B cell (primary cell): ENCODE measurements around the gene SYNJ2. TPM values are rescaled to one million over a fixed set of nuclear protein-coding genes. Genes with fewer than 3 reads are reported as not detected.

ENCODE experiments used
- ATAC-seq: fragments of 200-7000 bp; cut with Tn5 transposase; one replicate; pipeline ENCODE4 v1.10.0; 2021; ENCODE audit warnings: low read depth, mild to moderate bottlenecking, moderate number of reproducible peaks, moderate library complexity
- CTCF ChIA-PET: fragments of 350-600 bp; sonication (Branson Sonifier 250); formaldehyde crosslinking; loops from one replicate; lab custom pipeline; 2021; ENCODE audit warnings: antibody characterized with exemption, inconsistent platforms; lab: Charles Lee
- POLR2A ChIA-PET: fragments of 350-600 bp; sonication (Branson Sonifier 250); formaldehyde crosslinking; loops from one replicate; lab custom pipeline; 2021; ENCODE audit warnings: antibody characterized with exemption; lab: Charles Lee
- DNase-seq: peaks from one replicate; pipeline ENCODE4 v3.0.0; 2013
- H2AFZ ChIP-seq: 2 replicates; pipeline ENCODE4 v1.6.1; 2012; ENCODE audit warnings: mild to moderate bottlenecking, low read depth, low read length; ENCODE audit not compliant: insufficient read depth, poor library complexity, severe bottlenecking
- H3K27ac ChIP-seq, 2 donors: 1 replicate in 1 of 2; 2 replicates in 1 of 2; pipeline ENCODE4 v1.5.1; 2012 to 2013; ENCODE audit warnings: low read length in 2 of 2, mild to moderate bottlenecking in 2 of 2, moderate library complexity in 1 of 2
- H3K27me3 ChIP-seq, 4 experiments: fragments of 200-600 bp in 1 of 4; sonication (generic) in 1 of 4; replicated peaks in 1 of 4; 1 replicate in 2 of 4; 2 replicates in 2 of 4; pipeline versions ENCODE4 v1.6.1 to v1.7.0; 2013 to 2016; ENCODE audit warnings: low read length in 3 of 4, mild to moderate bottlenecking in 2 of 4, mixed read lengths in 1 of 4, moderate library complexity in 1 of 4; ENCODE audit not compliant: insufficient read depth in 4 of 4, control insufficient read depth in 3 of 4; ENCODE audit errors: control extremely low read depth in 1 of 4
- H3K36me3 ChIP-seq, 2 experiments: replicated peaks in 1 of 2; 1 replicate in 1 of 2; 2 replicates in 1 of 2; pipeline versions ENCODE4 v1.6.1 to v1.7.1; 2013; ENCODE audit warnings: low read length in 1 of 2; ENCODE audit not compliant: insufficient read depth in 2 of 2, control insufficient read depth in 1 of 2; ENCODE audit errors: control extremely low read depth in 1 of 2, extremely low read depth in 1 of 2
- H3K4me1 ChIP-seq, 2 donors: fragments of 200-600 bp in 1 of 2; sonication (generic) in 1 of 2; 1 replicate in 1 of 2; 2 replicates in 1 of 2; pipeline versions ENCODE4 v1.5.1 to v1.6.1; 2013 to 2017; ENCODE audit warnings: low read length in 2 of 2; ENCODE audit not compliant: control insufficient read depth in 2 of 2, insufficient read depth in 2 of 2
- H3K4me2 ChIP-seq: replicated peaks from 2 replicates; pipeline ENCODE3; 2012; ENCODE audit warnings: mild to moderate bottlenecking, low read depth, low read length; ENCODE audit not compliant: poor library complexity, severe bottlenecking
- H3K4me3 ChIP-seq, 5 experiments: fragments of 200-600 bp in 1 of 5; sonication (generic) in 1 of 5; 1 replicate in 3 of 5; 2 replicates in 2 of 5; pipeline versions ENCODE4 v1.5.1 to v1.7.0; 2011 to 2016; ENCODE audit warnings: low read length in 4 of 5, mild to moderate bottlenecking in 4 of 5, low read depth in 2 of 5, control low read depth in 1 of 5, moderate library complexity in 1 of 5; ENCODE audit not compliant: insufficient read depth in 1 of 5; ENCODE audit errors: control extremely low read depth in 1 of 5, extremely low read depth in 1 of 5
- H3K79me2 ChIP-seq: fragments of 200-600 bp; sonication (generic); one replicate; pipeline ENCODE4 v1.6.0; 2016; ENCODE audit warnings: low read length; ENCODE audit not compliant: control insufficient read depth, insufficient read depth
- H3K9ac ChIP-seq: fragments of 200-600 bp; sonication (generic); 2 replicates; pipeline ENCODE4 v1.6.1; 2017; ENCODE audit warnings: mild to moderate bottlenecking, low read length, moderate library complexity
- H3K9me3 ChIP-seq, 3 donors: one replicate each; pipeline versions ENCODE4 v1.6.1 to v1.7.1; 2013; ENCODE audit warnings: low read length in 2 of 3; ENCODE audit not compliant: control insufficient read depth in 2 of 3, insufficient read depth in 1 of 3; ENCODE audit errors: control extremely low read depth in 1 of 3
- H4K20me1 ChIP-seq: 2 replicates; pipeline ENCODE4 v1.6.0; 2012; ENCODE audit warnings: mild to moderate bottlenecking, low read length; ENCODE audit not compliant: insufficient read depth, control insufficient read depth, poor library complexity, severe bottlenecking
- H3K27ac Mint-ChIP-seq: one replicate; pipeline ENCODE4 v1.8.0; 2021; ENCODE audit warnings: mixed read lengths
- H3K27me3 Mint-ChIP-seq: one replicate; pipeline ENCODE4 v1.8.0; 2021; ENCODE audit warnings: mixed read lengths
- H3K4me1 Mint-ChIP-seq: one replicate; pipeline ENCODE4 v1.8.0; 2021; ENCODE audit warnings: mixed read lengths
- H3K4me3 Mint-ChIP-seq: one replicate; pipeline ENCODE4 v1.8.0; 2021; ENCODE audit warnings: mixed read lengths
- H3K9me3 Mint-ChIP-seq: one replicate; pipeline ENCODE4 v1.8.0; 2022; ENCODE audit warnings: mixed read lengths; ENCODE audit not compliant: insufficient read depth
- EZH2 ChIP-seq: IDR thresholded peaks from 2 replicates; pipeline ENCODE4 v1.6.1; 2012; ENCODE audit warnings: borderline replicate concordance, low read depth, mild to moderate bottlenecking, moderate library complexity, low read length; ENCODE audit not compliant: insufficient read depth, poor library complexity, severe bottlenecking
- WGBS: methylation state at CpG from one replicate; pipeline ENCODE4 v1.1.5; 2013; ENCODE audit warnings: missing lambda C conversion rate; ENCODE audit not compliant: insufficient coverage; 5-methylcytosine and 5-hydroxymethylcytosine counted together
- intact Hi-C: fragments of 100-400 bp; cut with micrococcal nuclease; formaldehyde crosslinking; loops from one replicate; pipeline ENCODE4 v1.10.0; 2022
- polyA plus RNA-seq: library from polyadenylated mRNA; depleted of rRNA; stranded (reverse); fragments of >200 nt; gene quantifications from 2 replicates; pipeline ENCODE4 v1.2.3, GENCODE V29; 2012
- total RNA-seq, 2 donors: library from RNA; stranded (reverse); fragments of 120-200 nt in 1 of 2; gene quantifications; 1 replicate in 1 of 2; 2 replicates in 1 of 2; pipeline versions ENCODE4 v1.2.3 to v1.2.4, GENCODE V29; 2013 to 2022
- TF ChIP-seq, protein P1 (sequence below): fragments of 200-600 bp; IDR thresholded peaks from one replicate; pipeline ENCODE4 v1.8.0; 2022; ENCODE audit warnings: antibody characterized with exemption, mild to moderate bottlenecking

Gene SYNJ2
- total and polyA plus RNA-seq, 2 donors (not counting 1 experiment from before 2014, with no cell fraction given) = 5.2 to 11.4 TPM

DNA sequence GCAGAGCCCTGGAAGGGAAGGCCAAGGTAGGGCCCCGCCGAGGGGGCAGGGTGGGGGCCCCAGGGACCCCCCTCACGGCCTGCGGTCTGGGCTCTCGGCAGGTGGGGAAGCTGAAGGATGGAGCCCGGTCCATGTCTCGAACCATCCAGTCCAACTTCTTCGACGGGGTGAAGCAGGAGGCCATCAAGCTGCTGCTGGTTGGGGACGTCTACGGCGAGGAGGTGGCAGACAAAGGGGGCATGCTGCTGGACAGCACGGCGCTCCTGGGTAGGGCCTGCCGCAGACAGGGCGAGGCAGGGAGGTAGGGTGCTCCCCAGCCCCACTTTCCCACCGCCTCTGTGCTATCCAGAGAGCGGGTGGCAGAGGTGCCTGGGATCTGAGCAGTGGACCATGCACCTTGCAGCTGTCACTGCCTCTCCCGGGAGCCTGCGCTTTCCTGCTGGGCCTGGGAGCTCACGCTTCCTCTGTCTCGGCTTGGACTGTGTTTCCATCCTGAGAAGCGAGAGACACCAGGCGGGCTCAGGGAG is 83.1 kb downstream of the SYNJ2 start:
- POLR2A ChIA-PET = no interaction called here
- no peak overlapping the region for H3K9ac ChIP-seq

DNA sequence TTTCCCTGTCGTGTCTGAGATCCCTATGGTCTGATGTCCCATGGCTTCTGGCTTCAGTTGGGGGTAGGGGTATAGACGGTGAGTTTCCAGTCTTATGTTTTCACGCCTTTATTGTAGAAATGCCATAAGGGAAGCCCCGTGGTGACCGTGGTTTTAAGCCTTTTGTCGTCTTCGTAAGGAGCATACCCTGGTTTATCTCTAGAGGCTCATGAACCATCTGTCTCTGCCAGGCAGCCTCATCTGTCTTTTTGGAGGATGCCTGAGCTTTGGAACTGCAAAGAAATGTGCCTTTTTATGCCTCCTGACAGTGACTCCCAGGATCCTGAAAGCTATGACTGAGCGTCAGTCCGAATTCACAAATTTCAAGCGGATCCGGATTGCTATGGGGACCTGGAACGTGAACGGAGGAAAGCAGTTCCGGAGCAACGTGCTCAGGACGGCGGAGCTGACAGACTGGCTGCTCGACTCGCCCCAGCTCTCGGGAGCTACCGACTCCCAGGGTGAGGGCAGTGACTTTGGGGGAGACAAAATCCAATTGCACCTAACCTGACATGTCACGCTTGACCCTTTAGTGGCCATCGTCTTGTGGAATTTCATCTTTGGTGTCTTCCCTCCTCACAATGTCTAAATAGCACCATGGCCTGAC is 84.6 kb downstream of the SYNJ2 start:
- Histone ChIP-seq H3K9me3 (peaks cover 0 to 3% (median 0%) of the 10 kb centered on the region in 3 donors), H3K4me3 (no peak overlapping the region), H3K79me2 (no peaks in the 10 kb centered on the region), H3K27ac (no peak overlapping the region), H3K9ac (no peak overlapping the region), H3K36me3 (peaks cover 0 to 27% of the 10 kb centered on the region in 2 experiments), H3K27me3 (no peaks in the 10 kb centered on the region), H2AFZ (no peak overlapping the region), H3K4me1 (no peaks in the 10 kb centered on the region), H3K4me2 (no peak overlapping the region), H4K20me1 (no peaks in the 10 kb centered on the region)
- no peak overlapping the region for H3K4me3 Mint-ChIP-seq
- H3K27ac Mint-ChIP-seq = no peak overlapping the region
- intact Hi-C loops = no loop called here
- DNase-seq = no peak
- 91% methylated on average over 23 of the region's 23 CpGs for WGBS
- no peaks in the 10 kb centered on the region for H3K4me1 Mint-ChIP-seq
- no peak for TF ChIP-seq EZH2
- TF ChIP-seq, protein P1, sequence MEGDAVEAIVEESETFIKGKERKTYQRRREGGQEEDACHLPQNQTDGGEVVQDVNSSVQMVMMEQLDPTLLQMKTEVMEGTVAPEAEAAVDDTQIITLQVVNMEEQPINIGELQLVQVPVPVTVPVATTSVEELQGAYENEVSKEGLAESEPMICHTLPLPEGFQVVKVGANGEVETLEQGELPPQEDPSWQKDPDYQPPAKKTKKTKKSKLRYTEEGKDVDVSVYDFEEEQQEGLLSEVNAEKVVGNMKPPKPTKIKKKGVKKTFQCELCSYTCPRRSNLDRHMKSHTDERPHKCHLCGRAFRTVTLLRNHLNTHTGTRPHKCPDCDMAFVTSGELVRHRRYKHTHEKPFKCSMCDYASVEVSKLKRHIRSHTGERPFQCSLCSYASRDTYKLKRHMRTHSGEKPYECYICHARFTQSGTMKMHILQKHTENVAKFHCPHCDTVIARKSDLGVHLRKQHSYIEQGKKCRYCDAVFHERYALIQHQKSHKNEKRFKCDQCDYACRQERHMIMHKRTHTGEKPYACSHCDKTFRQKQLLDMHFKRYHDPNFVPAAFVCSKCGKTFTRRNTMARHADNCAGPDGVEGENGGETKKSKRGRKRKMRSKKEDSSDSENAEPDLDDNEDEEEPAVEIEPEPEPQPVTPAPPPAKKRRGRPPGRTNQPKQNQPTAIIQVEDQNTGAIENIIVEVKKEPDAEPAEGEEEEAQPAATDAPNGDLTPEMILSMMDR = no peak
- H3K27me3 Mint-ChIP-seq = no peaks in the 10 kb centered on the region
- POLR2A ChIA-PET = no interaction called here
- CTCF ChIA-PET = interaction anchor here (1.3 kb wide), 1 partner anchor 84 kb away, joined by 3 read pairs; the partner anchor contains the start of gene SYNJ2
- ATAC-seq = no peak
- H3K9me3 Mint-ChIP-seq = no peaks in the 10 kb centered on the region

More for the DNA sequence above, 83.1 kb downstream of the SYNJ2 start:
- TF ChIP-seq, protein P1 = no peak
- no peak for TF ChIP-seq EZH2
- Histone ChIP-seq H3K4me3 (no peak overlapping the region), H3K27ac (no peak overlapping the region), H4K20me1 (no peaks in the 10 kb centered on the region), H3K9me3 (peaks cover 0 to 3% (median 0%) of the 10 kb centered on the region in 3 donors), H3K4me1 (no peaks in the 10 kb centered on the region), H3K27me3 (no peaks in the 10 kb centered on the region), H3K4me2 (no peak overlapping the region), H3K36me3 (peaks cover 0 to 26% of the 10 kb centered on the region in 2 experiments), H2AFZ (no peak overlapping the region), H3K79me2 (no peaks in the 10 kb centered on the region)
- no peak overlapping the region for H3K4me3 Mint-ChIP-seq
- DNase-seq (no peak), ATAC-seq (no peak)
- H3K9me3 Mint-ChIP-seq = no peaks in the 10 kb centered on the region
- intact Hi-C loops = no loop called here
- WGBS = 92% methylated on average over 24 of the region's 24 CpGs
- no peaks in the 10 kb centered on the region for H3K4me1 Mint-ChIP-seq
- no peak overlapping the region for H3K27ac Mint-ChIP-seq
- CTCF ChIA-PET = interaction anchor here (1.2 kb wide), 1 partner anchor 9 kb away, joined by 4 read pairs; no protein-coding TSS in a partner anchor
- no peaks in the 10 kb centered on the region for H3K27me3 Mint-ChIP-seq
